H1 (cell line): ENCODE results near the gene TMPRSS3. TPM values are rescaled to one million over a fixed set of nuclear protein-coding genes. Genes with fewer than 3 reads are reported as not detected.

Experiments used
- ATF2 ChIP-seq: IDR thresholded peaks from 2 replicates; pipeline ENCODE4 v1.6.1; 2012; ENCODE audit warnings: low read length, inconsistent platforms
- CBX5 ChIP-seq: fragments of 300-800, 300-1000 bp; sonication (generic); IDR thresholded peaks from 2 replicates; pipeline ENCODE4 v1.7.1; 2016; ENCODE audit warnings: antibody characterized with exemption, low read length, low read depth
- EGR1 ChIP-seq: IDR thresholded peaks from 2 replicates; pipeline ENCODE4 v1.6.1; 2011; ENCODE audit warnings: low read depth, low read length, borderline replicate concordance
- JUN ChIP-seq: IDR thresholded peaks from 2 replicates; pipeline ENCODE4 v1.6.1; 2011; ENCODE audit warnings: low read depth, mild to moderate bottlenecking, improper control_type of control experiment, low read length
- SP2 ChIP-seq: IDR thresholded peaks from 2 replicates; pipeline ENCODE4 v1.6.1; 2012; ENCODE audit warnings: mild to moderate bottlenecking, low read length, inconsistent platforms
- TAF1 ChIP-seq: IDR thresholded peaks from 2 replicates; pipeline ENCODE4 v1.6.1; 2011; ENCODE audit warnings: mild to moderate bottlenecking, low read depth, low read length
- TEAD4 ChIP-seq: IDR thresholded peaks from 2 replicates; pipeline ENCODE4 v1.6.1; 2012; ENCODE audit warnings: low read depth, low read length, inconsistent platforms, mixed read lengths
- YY1 ChIP-seq: IDR thresholded peaks from 2 replicates; pipeline ENCODE4 v1.6.1; 2011; ENCODE audit warnings: low read depth, mild to moderate bottlenecking, low read length
- polyA plus RNA-seq, 7 experiments: library from polyadenylated mRNA; depleted of rRNA in 3 of 7; stranded (reverse) in 5 of 7; unstranded in 2 of 7; fragments of >200 nt in 5 of 7; fragments of 200-250 nt in 2 of 7; gene quantifications; 1 replicate in 5 of 7; 2 replicates in 1 of 7; 4 replicates in 1 of 7; pipeline versions ENCODE4 v1.2.1 to v1.2.3, GENCODE V29; 2011 to 2013; ENCODE audit warnings: missing spikeins in 2 of 7, mixed read lengths in 2 of 7
- total RNA-seq: library from RNA; stranded (reverse); fragmentation: NEBNext Ultra II Directional; extraction: Animal tissue kit (Norgen Biotek cat#: 25700); gene quantifications from 2 replicates; pipeline ENCODE4 v1.2.1, GENCODE V29; 2021

Gene TMPRSS3
- total and polyA plus RNA-seq, 2 of the 8 experiments (the other 6 are each of a cell fraction or from before 2014, with no cell fraction given): 0.38 TPM; not detected in 1

GRCh38 chr21:42396799-42397745 is 1.2 kb upstream of the TMPRSS3 start (continued):
- no peak for TF ChIP-seq CBX5
- no peak for TF ChIP-seq EGR1
- no peak for TF ChIP-seq TAF1
- no peak for TF ChIP-seq YY1
- TF ChIP-seq JUN: no peak
- TF ChIP-seq TEAD4: no peak
- no peak for TF ChIP-seq ATF2
- no peak for TF ChIP-seq SP2
